ENCODE results near the gene KRT79.

Gene KRT79

DNA sequence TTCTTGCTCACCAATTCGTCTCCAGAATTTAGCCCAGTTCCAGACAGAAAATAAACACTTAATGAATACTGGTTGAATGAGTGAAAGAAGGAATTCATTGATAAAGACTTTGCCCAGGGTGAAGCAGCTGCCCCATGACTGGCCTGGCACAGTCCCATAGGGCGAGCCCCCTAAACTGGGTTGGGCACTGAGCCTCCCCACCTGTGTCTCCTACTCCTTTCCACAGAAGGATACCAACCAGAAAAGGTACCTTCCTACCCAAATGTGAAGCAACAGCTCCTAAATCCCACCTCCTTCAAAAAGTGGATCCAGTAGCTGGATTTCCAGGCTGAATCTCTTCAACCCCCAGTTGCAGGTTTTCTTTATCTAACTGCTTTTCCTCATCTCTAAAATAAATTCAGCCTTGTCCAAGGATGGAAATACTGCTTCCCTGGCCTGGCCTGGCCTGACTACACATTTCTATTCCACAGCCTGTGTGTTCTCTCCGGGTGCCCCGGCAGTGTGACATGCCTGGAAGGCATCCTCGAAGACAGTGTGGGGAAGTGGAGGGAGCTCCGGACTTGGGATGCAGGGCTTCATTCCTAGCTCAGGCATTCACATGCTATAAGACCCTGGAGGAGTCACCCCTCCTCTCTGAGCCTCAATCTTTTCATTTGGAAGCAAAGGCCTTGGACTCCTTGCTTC is 45.8 kb downstream of the KRT79 start:
- DNase-seq = no peak

DNA sequence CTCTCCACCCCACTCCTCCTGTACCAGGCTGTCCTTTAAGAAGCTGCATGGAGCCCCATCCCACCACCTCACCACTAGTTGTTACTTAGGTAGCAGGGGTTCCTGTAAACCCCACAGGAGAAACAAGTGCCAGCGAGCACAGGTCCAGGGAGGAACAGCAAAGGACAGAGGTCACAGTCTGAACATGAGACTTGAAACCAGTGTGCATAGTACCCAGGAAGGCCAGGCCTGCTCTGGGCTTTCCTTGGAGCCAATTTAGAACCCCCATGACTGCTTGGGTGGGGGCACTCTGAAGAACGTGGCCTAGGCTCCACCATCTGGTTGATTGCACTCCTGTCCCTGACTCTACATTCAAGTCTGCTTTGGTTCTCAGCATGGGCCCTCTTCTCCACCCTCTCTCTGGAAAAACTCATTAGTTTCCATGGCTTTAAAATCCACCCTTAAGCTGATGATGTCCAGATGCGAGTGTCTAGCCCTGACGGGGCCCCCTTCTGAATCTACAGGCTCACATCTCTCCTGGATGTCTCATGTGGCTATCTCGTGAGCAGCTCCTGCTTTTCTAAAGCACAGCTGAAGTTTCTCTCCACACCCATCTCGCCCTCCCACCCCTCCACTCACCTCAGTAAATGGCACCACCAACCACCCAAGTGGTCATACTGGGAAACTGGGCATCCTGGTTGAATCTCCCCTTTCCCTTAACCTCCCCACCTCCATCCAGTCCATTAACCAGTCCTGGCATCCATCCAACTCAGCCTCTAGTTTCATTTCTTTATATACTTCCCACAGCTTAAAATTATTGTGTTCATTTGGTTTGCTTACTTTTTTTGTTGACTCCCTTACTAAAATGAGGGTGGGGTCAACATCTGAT is 46.6 kb downstream of the KRT79 start:
- DNase-seq = no peak

DNA sequence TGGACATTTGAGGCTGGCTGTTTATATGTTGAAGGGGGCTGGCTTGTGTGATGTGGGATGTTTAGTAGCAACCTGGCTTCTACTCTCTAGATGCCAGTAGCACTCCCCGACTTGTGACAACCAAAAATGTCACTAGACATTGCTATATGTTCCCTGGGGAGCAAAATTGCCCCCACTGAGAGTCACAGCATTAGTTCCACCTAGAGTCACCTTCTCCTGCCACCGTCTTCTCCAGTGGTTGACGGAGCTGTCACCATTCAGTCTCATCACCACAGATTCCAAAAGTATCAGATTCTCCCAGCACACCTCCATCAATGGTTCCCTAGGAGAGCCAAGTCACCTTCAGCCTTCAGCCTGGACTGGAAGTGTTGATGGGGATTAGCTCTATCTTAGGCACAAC is 49.2 kb downstream of the KRT79 start:
- DNase-seq = no peak

DNA sequence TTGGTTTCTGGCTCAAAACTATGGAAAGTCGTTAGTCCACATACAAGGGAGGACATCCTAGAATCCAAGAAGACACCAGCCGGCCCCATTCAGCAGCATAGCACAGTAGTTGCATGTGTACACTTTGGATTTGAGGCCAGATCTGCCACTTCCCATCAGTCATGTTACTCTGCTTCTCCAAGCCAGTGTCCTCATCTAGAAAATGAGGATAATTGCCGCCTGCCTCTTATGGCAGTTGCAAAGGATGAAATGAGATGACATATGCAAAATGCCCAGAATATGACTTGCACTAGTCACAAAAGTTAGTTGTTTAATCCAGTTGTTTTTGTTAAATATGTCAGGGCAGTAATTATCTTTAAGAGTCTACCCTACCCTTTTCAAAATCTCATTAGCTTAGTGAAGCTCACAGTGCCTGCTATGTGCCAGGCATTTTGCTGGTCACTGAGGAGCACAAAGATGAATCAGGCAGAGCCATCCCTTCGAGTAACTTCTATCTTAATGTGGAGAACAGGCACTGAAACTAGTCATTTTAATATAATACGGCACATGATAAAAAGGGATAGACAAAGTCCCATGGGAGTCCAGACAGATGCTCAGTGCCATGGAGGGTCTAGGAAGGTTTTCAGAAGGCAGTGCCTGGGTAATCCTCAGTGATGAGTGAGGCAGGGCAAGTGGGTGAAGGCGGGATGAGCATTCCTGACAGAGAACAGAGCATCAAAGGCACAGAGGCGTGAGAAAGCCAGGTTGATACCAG is 50.4 kb downstream of the KRT79 start:
- no peak for DNase-seq

DNA sequence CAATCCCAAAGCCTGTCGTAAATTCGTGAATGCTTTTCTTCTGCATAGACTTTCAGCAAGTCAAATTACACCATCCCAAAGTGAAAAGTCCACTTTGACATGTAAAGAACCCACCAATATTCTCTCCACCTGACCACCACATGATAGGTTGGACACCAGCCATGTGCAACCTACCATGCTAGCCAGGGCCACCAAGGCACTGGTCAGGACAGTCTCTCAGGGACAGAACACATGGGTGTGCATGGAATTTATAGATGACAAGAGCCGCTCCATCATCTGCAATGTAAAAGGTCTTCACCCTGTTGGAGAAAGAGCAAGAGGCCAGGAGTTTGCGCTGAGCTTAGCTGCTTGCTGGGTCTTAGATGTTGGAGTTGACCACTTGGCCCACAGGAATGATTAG is 51.6 kb downstream of the KRT79 start:
- DNase-seq = no peak

DNA sequence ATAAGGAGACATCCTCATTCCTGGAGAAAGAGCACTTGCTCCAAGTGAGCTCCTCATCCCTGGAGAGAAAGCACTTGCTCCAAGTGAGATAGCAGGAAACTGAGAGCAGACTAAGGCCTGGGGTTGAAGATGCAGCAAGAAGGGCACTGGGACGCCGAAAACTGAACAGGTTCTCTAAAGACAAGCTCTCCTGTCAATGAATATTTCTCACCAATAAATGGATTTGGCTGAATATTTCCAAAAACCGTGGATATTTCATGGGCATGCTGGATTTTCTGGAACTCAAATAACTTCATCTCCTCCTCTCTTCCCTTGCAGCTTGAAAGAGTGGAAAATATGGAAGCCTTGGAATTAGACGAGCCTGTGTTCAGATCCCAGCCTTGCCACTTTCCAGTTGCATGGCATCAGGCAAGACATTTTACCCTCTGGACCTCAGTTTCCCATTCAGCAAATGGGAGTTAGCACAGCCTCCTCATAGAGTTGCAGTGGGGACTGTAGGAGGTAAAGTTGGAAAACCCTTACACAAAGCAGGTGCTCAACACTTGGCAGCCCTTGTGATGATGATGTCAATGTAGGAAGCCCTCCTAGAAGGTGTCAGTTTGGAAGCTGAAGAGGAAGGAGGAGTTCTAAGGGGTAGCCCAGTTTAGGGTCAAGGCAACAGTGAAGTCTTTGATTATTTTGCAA is 52.6 kb downstream of the KRT79 start:
- DNase-seq = no peak

DNA sequence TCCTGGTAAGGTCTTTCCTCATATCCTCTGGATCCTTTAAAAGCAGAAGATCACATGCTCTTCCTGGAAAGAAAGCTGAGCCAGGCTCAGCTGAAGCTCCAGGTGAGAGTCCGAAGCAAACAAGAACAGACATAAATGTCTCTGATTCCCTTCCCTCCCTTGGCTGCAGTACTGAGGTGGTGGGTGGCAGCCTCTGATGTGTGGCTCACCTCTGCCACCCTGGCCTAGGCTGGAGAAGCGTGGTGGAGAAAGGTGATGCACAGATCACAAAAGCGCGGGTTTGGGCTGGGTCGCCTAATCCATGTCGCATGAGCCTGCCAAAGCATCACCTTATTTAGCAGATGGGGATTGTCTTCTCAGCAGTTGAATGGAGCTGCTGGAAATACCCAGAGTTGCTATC is 54.2 kb downstream of the KRT79 start:
- no peak for DNase-seq

DNA sequence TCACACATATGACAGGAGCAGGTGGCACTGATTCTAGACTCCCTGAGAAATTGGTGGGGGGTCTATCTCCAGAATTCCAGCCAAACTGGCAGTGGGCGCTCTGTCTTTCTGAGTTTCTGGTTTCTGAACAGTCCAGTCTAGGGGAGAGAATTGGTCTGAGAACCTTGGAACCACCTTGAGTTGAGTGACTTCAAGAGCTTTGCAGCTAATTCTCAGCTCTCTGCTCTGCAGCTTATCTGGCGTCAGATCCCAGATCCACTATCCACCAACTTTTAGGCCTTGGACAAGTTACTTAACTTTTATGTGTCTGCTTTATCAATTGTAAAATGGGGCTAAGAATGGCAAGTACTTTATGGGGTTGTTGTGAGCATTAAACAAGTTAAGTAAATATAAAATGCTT is 55.3 kb downstream of the KRT79 start:
- no peak for DNase-seq

DNA sequence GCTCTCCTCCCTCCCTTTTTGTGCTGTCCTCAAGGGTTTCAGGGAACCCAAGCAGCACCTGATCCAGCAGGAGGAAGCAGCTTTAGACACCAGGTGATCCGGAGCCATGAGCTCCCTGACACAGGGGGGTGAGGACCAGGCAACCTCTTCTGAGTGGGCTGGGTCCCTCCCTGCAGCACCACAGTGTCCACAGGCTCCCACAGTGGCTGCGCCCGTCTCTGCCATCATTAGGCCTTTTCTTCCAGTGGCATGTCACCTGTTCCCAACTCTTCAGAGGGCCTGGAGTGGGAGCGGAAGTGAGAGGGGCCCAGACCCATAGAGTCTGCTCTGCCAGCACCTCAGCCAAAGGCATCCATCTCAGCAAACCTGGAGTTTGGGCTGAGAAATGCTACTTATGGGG is 56.5 kb downstream of the KRT79 start:
- no peak for DNase-seq

DNA sequence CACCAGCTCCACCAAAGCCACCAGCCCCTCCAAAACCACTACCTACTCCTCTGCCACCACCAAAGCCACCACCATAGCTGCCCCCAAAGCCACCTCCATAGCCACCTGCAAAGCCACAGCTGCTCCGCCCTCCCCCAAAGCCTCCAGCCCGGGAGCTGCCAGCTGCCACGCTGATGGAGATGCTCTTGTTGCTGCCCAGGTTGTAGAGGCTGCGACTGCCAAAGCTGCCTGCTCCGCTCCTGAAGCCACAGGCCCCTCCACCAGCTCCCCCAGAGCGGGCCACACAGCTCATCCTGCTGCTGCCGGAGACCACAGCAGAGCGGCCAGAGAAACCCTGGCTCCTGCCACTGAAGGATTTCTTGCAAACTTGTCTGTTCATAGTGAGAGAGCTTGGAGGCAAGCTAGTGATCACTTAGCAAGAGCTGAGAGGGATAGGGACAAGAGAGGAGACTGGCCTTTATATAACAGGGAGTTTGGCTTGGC is 57.2 kb downstream of the KRT79 start, which contains the start of gene KRT76:
KRT76 (minus strand) TSS at position 433 of the 483 bp plus-strand sequence; CDS start at position 379, 54 bp downstream.
- no peak for DNase-seq

DNA sequence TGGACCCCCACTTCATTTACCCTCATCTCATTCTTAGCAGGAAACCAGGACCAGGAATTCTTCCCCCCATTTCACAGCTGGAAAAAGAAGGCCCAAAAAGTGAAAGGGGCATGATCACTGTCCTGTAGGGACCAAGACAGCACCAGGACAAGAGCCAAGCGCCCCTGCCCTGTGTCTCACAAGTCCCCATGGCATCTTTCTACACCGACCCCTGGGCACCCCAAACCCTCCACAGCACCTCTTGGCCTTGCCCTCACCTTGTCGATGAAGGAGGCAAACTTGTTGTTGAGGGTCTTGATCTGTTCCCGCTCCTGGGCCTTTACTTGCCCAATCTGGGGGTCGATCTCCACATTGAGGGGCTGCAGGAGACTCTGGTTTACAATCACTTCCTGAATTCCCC is 57.7 kb downstream of the KRT79 start:
- no peak for DNase-seq

DNA sequence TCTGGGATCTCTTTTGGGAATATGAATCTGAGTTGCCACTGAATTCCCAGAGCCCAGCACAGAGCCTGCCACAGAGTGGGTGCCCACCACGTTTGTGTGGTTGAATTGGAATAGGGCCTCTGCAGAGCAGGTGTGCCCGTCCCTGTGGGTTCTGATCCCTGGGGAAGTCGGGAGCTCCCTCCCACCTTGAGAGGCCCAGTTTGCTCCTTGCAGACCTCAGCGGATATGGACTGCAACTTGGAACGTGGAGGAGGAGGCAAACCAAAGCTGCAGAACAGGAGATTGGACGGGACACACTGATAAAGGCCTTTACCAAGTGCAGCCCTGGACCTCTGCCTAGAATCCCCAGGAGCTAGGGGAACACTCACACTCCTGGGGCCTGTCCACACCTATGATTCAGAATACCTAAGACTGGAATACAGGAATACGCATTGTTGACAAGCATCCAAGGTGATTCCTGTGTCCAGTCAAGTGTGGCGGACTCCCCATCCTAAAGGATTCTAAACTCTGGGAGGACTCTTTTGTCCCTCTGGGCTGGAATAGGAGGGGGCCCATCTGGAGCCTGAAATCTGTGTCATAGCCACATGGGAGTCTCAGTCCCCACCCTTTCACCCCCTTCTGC is 59.4 kb downstream of the KRT79 start:
- DNase-seq = no peak

DNA sequence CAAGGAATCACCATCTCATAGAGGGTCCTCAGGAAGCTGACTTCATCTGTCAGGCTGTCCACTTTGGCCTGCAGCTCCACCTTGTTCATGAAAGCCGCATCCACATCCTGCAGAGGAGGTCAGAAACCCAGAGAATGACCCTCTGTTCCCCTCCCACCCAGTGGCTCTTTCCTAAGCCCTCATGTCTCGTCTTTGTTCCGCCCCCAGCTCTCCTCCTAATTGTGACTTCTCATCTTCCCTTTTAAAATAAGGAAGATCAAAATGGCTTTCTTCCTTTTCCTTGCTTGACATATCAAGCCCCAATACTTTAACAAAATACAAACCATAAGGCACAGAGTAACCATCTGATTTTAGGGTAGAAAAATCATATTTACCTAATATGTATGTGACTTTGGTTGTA is 61.3 kb downstream of the KRT79 start:
- no peak for DNase-seq

DNA sequence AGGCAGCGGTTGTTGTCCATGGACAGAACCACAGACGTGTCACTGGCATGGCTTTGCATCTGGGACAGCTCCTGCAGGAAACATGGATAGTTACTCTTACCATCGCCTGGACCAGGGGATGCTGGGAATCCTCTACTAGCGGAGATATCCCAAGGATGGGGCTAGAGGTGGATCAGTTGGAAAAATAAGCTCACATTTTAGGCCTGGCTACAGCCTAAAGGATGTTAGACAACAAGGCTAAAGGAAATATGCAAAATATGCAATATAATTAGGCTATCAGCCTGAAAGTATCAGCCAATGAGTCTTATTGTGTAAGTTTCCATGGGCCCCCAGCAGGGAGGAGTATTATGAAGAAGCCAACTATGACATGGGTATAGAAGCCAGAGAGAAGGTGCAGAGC is 61.9 kb downstream of the KRT79 start:
- DNase-seq = no peak

DNA sequence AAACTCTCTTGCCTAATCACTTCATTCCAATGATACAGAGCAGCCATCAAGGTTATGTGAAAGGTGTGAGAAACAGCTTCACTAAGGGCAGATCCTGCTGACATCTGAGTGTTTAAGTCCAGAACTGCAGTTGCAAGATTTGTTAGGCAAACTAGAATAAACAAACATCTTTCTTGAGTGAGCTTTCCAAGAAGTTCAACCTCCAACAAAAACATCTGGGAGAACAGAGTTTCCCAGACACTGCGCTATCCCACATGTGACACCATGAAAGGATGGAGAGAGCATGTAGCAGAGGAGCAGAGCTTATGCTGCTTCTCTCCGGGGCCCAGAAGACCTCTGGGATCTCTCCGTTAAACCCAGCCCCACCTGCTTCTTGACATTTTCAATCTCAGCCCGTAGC is 62.6 kb downstream of the KRT79 start:
- no peak for DNase-seq

Measured in cortex of kidney (tissue), 1 donor.